T-helper 9 cell (primary cell): ENCODE measurements around the gene DHX15.

ENCODE experiments used
- DNase-seq: peaks from one replicate; pipeline ENCODE4 v3.0.0-alpha.2; 2020

Gene DHX15

DNA sequence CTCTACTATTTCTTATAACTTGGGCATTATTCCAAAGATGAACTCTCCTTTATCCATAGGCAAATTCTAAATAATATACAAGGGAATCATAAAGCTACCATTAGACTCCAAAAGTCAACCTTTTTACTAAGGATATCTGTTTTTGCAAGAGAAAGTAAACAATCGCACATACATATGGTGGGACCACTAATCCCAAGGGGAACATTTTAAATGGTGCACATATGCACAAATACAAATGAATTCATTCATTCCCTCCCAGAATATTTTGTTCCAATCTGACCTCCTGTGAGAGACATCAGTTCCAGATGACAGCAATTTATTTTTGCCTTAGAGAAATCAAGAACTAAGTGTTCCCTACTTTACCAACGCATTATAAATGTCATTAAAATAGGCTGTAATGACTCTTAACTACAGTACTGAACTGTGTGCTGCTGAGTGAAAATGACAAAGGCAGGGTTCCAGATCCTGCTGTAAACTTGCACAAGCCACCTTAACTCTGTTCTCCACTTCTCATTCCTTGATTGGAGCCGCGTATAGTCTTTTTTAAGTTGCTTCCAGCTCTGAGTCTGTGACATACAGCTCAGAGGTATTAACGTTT lies 2.0 kb downstream of the DHX15 start:
- no peak for DNase-seq

DNA sequence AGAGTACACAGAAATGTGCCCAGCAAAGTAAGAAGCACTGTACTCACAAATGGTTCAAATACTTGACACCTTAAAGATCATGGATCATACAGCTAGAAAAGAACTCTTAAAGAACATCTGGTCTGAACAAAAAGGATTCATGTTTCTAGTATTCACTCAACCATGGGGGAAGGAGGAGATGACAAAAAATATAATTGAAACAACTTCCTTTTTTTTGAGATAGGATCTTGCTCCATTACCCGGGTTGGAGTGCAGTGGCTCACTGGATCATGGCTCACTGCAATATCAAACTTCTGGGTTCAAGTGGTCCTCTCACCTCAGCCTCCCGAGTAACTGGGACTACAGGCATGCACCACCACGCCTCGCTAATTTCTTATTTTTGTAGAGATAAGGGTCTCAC lies 6.0 kb downstream of the DHX15 start:
- DNase-seq, result no peak

DNA sequence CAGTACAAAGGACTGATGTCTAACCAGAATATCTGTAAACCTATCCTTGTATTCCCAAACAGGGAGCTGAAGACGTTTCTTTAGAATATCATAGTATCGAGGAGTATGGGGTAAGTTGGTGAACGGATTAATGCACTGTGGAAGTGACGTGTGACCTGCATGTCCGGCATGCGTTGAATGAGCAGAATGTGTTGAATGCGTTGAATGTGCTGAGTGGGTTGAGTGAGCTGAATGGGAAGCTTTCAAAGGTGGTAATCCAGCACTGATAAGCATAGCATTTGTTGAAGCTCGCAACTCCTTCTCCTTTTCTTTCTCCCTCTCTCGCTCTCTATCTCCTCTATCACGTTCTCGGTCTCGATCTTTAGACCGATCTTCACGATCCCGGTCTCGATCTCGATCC lies 8.1 kb downstream of the DHX15 start:
- DNase-seq, result no peak

DNA sequence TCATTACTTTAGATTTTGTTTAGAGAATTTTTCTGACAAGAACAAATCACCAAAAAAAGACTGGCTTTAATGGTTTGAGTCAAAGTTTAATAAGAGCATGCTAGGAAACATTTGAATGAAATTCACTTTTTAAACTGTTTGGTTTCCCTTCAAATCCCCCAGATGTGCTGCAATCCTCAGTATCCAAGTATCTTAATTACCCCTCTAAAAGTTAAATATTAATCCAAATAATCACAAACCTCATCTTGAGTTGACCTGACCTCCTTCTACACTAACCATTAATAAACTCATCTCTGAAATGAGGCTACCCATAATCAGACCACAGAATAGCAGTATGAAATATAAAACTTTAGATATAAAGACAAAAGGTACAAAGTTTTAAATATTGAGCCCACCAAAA lies 10.1 kb downstream of the DHX15 start:
- DNase-seq, result no peak

DNA sequence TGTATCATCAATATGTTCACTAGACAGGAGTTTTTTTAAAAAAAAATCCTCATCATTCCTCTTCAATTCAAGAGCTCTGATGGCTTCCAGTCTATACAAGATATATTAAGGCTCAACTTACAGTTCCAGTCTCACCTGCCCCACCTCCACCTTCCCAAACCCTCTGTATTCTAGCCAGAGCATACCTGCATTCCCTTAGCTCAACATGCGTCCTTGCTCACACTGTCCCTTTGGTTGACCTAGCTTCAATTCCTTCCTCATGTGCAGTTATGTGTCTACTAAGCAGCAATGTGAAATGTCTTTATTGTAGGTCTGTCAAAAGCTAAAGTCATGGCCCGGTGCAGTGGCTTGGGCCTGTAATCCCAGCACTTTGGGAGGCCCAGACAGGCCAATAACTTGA lies 10.8 kb downstream of the DHX15 start:
- DNase-seq, result no peak

DNA sequence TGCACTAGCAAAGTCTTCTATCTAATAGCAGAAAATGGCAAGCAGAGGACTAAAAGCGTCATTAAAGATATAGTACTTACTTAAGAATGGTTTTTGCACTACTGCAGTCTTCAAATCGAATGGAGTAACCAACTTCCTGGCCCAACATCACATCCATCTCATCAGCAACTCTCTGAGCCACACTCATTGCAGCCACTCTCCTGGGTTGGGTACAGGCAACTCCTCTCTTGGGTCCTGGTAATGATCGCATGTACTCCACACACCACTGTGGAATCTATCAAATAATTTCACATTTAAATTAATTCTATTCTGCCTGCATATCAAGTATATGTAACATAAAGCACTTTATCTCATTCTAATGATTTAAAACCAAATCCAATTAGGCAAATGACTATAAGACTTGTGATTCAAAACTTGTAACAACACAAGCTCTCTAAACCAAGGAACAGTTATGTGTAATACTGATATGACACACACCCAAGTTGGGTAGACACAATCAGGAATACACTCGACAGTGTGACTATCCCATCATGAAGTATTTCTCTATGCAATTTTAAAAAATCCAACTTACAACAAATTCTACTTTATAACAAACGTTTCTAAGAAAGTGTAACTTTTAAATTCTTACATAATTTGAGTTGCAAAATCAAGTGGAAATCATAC lies 13.6 kb downstream of the DHX15 start:
- no peak for DNase-seq

DNA sequence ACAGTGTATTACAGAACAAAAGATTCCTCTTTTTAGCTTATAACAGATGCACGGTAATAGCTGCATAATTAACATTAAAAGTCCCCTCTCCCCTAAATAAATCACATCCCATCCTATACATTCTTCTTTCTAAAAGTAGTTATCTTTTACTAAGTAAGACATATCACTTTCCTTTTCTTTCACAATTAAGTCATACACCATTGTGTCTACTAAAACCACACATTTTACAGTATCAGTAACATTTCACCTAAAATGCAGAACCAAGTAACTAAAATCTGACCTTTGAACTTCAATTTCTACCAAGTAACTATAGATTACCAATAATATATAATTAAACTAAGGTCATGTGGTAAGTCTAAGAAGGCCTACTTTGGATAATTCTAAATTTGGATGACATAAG lies 14.2 kb downstream of the DHX15 start:
- no peak for DNase-seq

DNA sequence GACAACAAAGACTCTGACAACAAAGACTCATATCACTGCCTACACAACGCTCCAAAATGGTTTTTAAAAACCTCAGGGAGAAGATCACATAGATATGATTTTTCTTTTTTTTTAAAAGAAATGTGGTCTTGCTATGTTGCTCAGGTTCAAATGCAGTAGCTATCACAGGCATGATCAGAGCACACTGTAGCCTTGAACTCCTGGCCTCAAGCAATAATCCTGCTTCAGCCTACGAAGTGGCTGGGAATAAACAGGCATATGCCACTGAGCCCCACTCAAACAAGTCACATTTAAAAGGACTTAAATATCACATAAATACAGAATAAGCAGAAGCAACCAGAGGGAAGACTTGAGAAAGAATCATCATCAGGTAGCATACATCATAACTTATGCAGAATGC lies 14.7 kb downstream of the DHX15 start:
- DNase-seq, result no peak

DNA sequence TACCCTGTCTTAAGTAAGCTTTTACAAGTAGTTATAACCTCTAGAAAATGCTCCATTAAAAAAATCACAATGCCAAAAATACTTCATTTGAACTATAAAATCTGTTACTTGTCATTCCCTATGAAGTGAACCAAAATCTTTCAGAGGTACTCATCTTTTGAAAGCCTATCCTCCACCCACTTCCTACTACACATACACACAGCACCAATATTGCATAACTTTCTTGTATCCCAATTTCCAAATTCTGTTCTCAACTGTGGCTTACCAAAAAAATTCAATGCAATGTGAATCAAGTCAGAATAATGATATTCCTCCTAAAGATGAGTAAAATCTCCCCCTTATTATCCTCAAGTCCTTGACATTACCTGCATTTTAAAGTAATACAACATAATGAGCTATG lies 15.9 kb downstream of the DHX15 start:
- DNase-seq, result no peak

DNA sequence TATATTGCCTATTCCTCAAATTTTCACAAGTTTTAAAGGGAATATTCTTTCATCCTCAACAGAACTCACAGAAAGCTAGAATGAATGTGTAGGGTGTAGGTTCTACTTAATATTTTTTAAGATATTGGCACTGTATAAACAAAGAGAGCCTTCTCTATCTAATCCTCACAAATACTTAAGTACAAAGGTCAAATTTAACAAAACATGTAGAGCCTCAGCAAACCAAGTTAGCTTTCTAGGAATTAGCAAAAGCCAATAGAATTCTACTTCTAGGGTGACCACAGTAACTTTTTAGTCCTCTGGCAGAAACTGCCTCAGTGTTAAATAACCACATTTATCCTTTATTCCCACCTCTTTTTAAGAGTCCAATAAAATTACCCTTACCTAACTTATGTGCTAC lies 19.3 kb downstream of the DHX15 start:
- DNase-seq, result no peak

DNA sequence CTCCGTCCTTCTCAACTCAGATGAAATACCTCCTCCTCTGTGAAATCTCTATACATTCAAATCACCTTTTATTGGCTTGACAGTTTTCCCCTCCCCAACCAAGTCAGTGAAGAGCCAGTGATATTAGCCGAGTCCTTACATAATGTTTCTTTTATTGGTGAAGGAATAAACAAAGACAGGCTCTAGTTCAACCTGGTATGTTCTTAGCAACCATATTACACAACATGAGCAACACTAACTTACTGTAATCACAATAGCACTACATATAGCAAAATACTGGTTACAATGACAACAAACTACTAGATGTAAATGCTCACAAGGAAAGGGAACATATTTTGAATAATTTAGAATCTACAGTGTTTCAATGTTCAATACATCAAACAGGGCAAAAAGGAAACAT lies 19.9 kb downstream of the DHX15 start:
- no peak for DNase-seq

DNA sequence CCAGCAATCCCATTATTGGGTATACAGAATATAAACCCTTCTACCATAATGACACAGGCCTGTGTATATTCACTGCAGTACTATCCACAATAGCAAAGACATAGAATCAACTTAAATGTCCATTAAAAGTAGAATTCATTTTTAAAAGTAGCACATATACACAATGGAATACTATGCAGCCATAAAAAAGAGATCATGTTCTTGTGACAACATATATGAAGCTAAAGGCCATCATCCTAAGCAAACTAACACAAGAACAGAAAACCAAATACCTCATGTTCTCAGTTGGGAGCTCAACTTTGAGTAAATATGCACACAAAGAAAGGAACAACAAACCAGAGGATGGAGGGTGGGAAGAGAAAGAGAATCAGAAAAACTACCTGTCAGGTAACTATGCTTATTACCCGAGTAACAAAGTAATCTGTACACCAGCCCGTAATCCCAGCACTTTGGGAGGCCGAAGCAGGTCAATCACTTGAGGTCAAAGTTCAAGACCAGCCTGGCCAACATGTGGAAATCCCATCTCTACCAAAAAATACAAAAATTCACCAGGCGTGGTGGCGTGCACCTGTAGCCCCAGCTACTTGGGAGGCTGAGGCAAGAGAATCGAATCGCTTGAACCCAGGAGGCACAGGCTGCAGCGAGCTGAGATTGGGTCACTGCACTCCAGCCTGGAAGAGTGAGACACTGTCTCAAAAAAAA lies 22.8 kb downstream of the DHX15 start:
- no peak for DNase-seq

DNA sequence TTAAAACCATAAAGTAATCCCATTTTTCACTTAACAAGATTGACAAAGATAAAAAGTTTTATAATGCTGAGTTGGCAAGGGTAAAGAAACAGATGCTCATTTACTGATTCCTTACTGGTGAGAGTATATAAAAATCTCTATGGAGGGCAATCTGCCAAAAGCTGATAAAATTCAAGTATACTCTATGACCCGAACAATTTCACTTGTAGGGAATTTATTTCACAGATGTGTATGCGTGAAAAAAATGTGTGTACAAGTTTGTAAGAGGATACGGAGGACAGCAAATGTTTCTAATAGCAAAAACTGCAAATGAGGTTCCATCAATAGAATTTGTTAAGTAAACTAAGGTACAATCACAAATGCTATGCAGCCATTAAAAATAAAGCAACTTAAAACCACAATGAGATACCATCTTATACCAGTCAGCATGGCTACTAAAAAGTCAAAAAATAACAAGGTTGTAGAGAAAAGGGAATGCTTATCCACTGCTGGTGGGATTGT lies 23.4 kb downstream of the DHX15 start:
- no peak for DNase-seq

DNA sequence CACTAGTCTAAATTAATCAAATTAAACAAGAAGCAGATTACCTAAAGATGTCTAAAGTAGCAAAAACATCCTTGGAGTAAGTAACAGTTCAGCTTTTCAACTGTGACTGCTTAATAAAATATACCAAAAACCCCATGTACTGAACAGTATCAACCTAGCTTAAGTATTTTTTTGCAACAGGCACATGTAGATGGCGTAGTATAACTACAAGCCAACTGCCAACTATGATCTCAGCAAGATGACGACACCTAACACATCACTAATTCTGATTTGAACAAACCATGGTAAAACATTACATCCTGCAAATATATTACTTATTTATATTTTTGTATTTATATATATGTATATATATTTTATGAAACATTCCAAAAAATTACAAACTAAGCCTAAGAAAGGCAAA lies 24.5 kb downstream of the DHX15 start:
- no peak for DNase-seq

DNA sequence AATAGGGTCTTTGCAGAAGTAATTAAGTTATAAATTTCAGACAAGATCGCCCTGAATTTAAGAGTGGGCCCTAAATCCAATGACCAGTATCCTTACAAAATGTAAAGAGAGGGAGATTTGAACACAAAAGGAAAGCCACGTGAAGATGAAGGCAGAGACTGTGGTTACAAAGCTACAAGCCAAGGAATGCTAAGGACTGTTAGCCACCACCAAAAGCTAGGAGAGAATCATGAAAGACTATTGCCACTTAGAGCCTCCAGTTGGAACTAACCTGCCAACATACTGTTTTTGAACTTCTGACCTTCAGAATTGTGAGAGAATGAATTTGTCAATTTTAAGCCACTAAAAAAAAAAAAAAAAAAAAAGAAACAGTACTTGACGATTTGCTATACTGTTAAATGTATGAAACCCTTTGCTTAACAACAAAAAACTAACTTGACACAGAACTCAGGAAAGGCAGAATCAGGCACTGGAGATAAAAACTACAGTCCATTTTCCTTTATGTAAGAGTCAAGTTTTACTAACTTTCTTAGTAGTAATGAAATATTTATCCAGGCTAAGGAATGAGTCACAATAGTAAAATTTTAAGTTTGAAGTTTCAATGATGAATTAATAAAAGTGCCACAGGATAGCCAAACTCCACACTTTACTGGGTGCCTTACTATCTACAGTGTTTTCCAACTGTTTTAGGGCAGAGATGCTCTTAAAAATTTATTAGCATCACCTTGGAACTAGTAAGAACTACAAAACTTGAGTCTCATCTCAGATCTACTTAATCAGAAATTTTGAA lies 25.1 kb downstream of the DHX15 start:
- DNase-seq, result no peak

DNA sequence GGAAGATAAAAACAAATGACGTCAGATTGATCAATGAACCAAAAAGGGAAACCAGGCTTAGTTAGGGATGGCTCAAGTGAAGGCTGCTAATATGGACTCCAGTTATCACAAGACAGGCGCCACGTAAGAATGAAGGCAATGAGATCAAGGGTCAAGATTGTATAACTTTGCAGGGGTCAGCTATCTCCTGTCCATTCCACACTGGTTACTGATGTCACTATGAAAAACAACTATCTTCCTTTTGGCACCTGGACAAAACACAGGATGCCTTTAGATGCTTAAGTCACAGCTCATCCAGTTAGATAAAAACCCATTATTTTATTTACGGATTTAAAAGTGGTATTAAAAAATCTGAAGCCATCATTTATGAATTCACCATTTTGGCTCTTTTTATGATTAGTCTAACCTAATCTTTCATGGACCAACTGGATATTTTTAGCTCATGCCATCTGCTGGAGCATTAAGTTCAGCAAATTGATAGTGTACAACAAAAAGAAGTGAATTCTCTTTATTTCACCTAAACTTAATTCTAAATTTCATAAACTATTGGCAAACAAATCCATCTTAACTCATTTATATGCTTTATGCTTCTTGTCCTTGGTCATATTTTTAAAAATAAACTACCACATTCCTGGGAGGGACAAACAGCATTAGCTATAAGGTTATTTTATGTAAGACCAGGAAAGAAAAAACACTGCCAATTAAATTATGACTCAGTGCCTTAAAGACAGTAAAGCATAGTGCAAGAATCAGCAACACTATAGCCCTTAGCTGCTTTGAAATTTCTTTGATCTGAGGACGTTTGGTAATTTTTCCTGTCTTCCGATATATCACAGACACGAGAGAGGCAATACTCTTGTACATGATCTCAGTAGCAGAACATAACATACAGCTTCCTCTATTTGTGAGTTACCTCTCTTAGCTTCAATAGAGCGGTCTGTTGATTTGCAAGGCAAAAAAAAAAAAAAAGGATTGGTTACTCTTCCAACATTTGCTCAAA lies 27.0 kb downstream of the DHX15 start:
- no peak for DNase-seq

DNA sequence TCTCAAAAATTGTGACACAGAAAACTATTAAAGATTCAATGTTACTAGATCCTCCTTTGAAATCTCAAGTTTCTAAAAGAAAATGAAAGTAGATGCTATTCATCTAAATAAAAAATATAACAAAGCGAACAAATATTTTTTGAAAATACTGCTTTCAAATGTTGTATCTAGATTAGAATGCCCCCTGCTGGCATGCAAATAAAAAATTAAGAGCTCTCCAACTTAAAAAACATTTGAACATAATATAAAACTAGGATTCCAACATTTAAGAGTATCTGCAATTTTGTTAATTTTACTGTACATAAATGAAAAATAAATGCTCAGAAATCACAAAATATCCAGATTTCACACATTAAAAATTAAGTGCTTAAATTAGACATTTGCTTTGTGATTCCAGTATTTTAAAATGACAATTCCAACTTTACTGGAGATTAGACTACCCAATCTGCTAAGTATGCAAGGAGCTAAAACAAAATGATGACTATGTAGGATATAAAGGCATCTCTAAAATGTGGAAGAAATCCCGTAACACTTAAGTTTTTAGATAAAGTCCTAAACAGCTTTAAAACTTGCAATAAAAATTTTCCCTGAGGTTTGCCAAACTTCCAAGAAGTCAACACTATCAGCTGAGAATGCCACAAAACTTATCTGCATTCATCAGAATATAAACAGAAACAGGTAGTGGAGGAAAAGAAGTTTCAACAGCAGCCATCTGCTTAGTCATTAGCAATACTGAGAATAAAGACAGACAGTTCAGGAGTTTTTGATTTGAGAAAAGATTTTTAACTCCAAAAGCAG lies 32.7 kb downstream of the DHX15 start:
- DNase-seq, result no peak

DNA sequence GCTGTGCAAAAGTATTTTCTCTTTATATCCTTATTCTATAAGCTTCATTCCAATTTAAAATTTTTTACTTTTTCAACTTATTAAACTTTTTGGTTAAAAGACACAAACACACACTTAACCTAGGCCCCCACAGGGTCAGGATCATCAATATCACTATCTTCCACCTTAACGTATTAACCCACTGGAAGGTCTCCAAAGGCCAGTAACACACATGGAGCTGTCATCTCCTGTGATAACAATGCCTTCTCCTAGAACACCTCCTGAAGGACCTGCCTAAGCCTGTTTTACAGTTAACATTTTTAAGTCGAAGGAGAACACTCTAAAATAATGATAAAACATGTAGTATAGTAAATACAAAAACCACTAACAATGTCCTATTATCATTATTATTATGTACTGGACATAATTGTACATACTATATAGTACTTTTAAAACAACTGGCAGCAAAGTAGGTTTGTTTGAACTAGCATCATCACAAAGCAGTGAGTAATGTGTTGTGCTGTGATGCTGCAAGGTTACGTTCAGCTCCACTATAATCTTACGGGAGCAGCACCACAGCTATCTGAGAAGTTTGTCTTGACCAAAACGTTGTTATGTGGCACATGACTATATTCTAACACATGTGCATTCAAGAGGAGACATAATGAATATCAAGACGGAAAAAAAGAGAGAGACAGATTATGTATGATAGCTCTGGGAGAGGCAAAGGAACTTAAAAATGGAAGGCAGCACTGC lies 33.7 kb downstream of the DHX15 start:
- no peak for DNase-seq

DNA sequence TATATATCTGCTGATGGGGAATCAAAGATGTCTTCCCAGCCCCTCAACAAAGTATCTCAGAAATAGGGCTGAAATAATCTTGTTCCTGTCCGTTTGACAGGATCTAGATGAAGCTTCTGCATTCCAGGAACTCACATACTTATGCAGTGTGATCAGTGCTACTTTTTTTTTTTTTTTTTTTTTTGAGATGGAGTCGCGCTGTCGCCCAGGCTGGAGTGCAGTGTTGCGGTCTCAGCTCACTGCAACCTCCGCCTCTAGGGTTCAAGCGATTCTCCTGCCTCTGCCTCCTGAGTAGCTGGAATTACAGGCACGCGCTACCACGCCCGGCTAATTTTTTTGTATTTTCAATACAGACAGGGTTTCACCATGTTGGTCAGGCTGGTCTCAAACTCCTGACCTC lies 36.4 kb downstream of the DHX15 start:
- no peak for DNase-seq

DNA sequence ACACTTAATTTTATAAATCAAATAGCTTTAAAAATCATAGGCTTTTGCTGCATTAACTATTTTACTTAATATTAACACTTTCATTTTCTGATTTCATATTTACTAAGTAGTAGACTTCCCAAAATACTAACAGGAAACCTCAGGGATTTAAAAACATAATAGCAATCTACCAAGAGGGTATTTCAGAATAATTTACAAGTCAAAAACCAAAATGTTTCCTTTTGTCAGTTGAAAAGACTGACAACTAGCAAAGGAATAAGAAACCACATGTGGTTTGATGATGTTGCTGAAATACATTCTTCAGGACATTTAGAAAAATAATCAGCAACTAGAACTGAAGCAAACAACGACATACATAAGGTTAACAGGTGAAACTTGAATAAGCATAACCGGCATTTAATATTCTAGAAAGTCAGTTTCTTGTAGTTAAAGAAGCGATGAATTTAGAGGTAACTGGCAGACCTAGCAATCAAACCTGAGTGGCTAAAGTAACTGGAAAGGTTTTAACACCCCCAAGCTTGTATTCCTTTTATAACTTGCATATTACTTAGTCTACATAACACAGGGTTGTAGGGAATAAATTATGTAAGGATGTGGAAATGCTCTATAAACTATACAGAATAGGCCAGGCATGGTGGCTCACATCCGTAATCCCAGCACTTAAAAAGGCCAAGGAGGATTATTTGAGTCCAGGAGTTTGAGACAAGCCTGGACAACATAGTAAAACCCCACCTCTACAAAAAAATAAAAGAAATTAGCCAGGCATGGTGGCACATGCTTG lies 40.0 kb downstream of the DHX15 start:
- DNase-seq, result no peak
